ENCODE results near the gene LPAR6. TPM values are rescaled to one million over a fixed set of nuclear protein-coding genes. Genes with fewer than 3 reads are reported as not detected.

The LPAR6 gene
- polyA plus RNA-seq, 1 donor: 19.6 TPM

- no peak for DNase-seq (ENCODE audit: low read depth)
Observed at GRCh38 chr13:48415516-48415915, 2.6 kb upstream of the LPAR6 start.

GRCh38 chr13:48414501-48414900, 1.6 kb upstream of the LPAR6 start:
- DNase-seq (ENCODE audit: low read depth): no peak

GRCh38 chr13:48411841-48412531, 927 bp downstream of the LPAR6 start:
- DNase-seq (ENCODE audit: low read depth): no peak

- DNase-seq (ENCODE audit: low read depth): no peak
Observed at GRCh38 chr13:48411147-48411794, 1.6 kb downstream of the LPAR6 start.

GRCh38 chr13:48410199-48410598, 2.7 kb downstream of the LPAR6 start:
- DNase-seq (ENCODE audit: low read depth): no peak

- no peak for DNase-seq (ENCODE audit: low read depth)
Observed at GRCh38 chr13:48405875-48406274, 7.0 kb downstream of the LPAR6 start.

- no peak for DNase-seq (ENCODE audit: low read depth)
Observed at GRCh38 chr13:48404952-48405351, 8.0 kb downstream of the LPAR6 start.

GRCh38 chr13:48403913-48404312, 9.0 kb downstream of the LPAR6 start:
- no peak for DNase-seq (ENCODE audit: low read depth)

- no peak for DNase-seq (ENCODE audit: low read depth)
Observed at GRCh38 chr13:48403151-48403631, 9.7 kb downstream of the LPAR6 start.

GRCh38 chr13:48402325-48402932, 10.5 kb downstream of the LPAR6 start:
- DNase-seq (ENCODE audit: low read depth): no peak

- no peak for DNase-seq (ENCODE audit: low read depth)
Observed at GRCh38 chr13:48401480-48401879, 11.4 kb downstream of the LPAR6 start.

- DNase-seq (ENCODE audit: low read depth): no peak
Observed at GRCh38 chr13:48400850-48401291, 12.0 kb downstream of the LPAR6 start.

- DNase-seq (ENCODE audit: low read depth): no peak
Observed at GRCh38 chr13:48400090-48400694, 12.7 kb downstream of the LPAR6 start.

- DNase-seq (ENCODE audit: low read depth): no peak
Observed at GRCh38 chr13:48398450-48399095, 14.3 kb downstream of the LPAR6 start.

- DNase-seq (ENCODE audit: low read depth): no peak
Observed at GRCh38 chr13:48397744-48398143, 15.2 kb downstream of the LPAR6 start.

- no peak for DNase-seq (ENCODE audit: low read depth)
Observed at GRCh38 chr13:48393698-48394085, 19.2 kb downstream of the LPAR6 start.

- no peak for DNase-seq (ENCODE audit: low read depth)
Observed at GRCh38 chr13:48393030-48393697, 19.7 kb downstream of the LPAR6 start.

- no peak for DNase-seq (ENCODE audit: low read depth)
Observed at GRCh38 chr13:48391257-48391656, 21.7 kb downstream of the LPAR6 start.

- no peak for DNase-seq (ENCODE audit: low read depth)
Observed at GRCh38 chr13:48386816-48387215, 26.1 kb downstream of the LPAR6 start.

- no peak for DNase-seq (ENCODE audit: low read depth)
Observed at GRCh38 chr13:48383384-48383783, 29.5 kb downstream of the LPAR6 start.

- DNase-seq (ENCODE audit: low read depth): no peak
Observed at GRCh38 chr13:48380581-48380980, 32.3 kb downstream of the LPAR6 start.

Data from forelimb muscle (tissue), 1 donor.